ENCODE measurements around the gene DCAF8. TPM values are rescaled to one million over a fixed set of nuclear protein-coding genes. Genes with fewer than 3 reads are reported as not detected.

DCAF8 gene
- total RNA-seq, 4 donors from 2014 or later, result 103 to 198 (median 154) TPM

GRCh38 chr1:160251011-160251410, 11.3 kb downstream of the DCAF8 start:
- no peak for TF ChIP-seq CTCF (IDR thresholded peaks at IDR 0.05; ENCODE audit: low read depth)

- no peak for TF ChIP-seq CTCF (IDR thresholded peaks at IDR 0.05; ENCODE audit: low read depth)
Measured at GRCh38 chr1:160247053-160247452, 15.3 kb downstream of the DCAF8 start.

- no peak for TF ChIP-seq CTCF (IDR thresholded peaks at IDR 0.05; ENCODE audit: low read depth)
Measured at GRCh38 chr1:160245434-160245833, 16.9 kb downstream of the DCAF8 start.

GRCh38 chr1:160244209-160244608, 18.1 kb downstream of the DCAF8 start:
- TF ChIP-seq CTCF (IDR thresholded peaks at IDR 0.05; ENCODE audit: low read depth), result no peak

- no peak for TF ChIP-seq CTCF (IDR thresholded peaks at IDR 0.05; ENCODE audit: low read depth)
Measured at GRCh38 chr1:160243767-160244166, 18.6 kb downstream of the DCAF8 start.

GRCh38 chr1:160239582-160240299, 22.6 kb downstream of the DCAF8 start:
- no peak for TF ChIP-seq CTCF (IDR thresholded peaks at IDR 0.05; ENCODE audit: low read depth)

GRCh38 chr1:160238408-160238807, 23.9 kb downstream of the DCAF8 start:
- TF ChIP-seq CTCF (IDR thresholded peaks at IDR 0.05; ENCODE audit: low read depth), result no peak

All from subcutaneous adipose tissue (tissue), 4 donors.